HG03196 (cell line): ENCODE measurements around the gene KEAP1.
"Not testable (repeated sequence)": the region's sequence is repeated elsewhere in the genome, so short reads cannot be mapped to it uniquely, and the experiment has no call there.

ENCODE experiments used
- ATAC-seq: cut with Tn5 transposase; IDR thresholded peaks from one replicate; pipeline ENCODE4 v1.9.1; 2021; ENCODE audit not compliant: unreplicated experiment

KEAP1 gene

DNA sequence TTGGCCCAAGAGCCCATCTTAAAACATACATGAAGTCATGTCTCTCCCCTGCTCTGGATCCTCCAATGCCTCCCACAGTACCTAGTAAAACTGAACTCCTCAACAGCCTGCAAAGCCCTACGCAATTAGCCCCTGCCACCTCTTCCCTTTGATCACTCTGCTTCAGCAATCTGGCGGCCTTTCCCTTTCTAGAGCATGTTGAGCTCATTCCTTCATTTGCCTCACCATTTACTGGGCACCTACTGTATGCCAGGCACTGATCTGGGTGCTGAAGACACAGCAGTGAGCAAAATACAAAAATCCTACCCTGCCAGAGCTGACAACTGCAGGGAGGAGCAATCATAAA lies 2.9 kb downstream of the KEAP1 start:
- no peak for ATAC-seq

DNA sequence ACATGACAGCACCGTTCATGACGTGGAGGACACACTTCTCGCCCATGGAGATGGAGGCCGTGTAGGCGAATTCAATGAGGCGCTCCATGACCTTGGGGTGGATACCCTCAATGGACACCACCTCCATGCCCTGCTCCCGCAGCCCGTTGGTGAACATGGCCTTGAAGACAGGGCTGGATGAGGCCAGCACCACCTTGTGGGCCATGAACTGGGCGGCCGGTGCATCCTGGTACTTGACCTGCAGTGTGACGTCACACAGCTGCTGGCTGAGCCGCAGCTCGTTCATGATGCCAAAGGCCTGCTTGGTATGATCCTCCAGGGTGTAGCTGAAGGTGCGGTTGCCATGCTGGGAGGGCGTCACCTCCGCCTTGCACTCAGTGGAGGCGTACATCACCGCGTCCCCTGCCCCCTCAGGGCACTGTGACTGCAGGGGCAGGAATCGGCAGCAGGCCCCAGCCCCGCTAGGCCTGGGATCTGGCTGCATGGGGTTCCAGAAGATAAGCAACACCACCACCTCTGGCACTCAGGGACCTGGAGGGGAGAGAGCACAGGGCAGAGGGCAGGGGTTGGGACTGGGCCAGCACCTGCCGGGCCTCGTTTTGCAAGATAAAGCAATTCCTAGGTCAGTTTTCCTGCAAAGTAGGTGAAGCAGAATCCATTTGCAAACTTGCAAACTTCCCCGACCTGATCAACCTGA lies 3.5 kb downstream of the KEAP1 start:
- no peak for ATAC-seq

GRCh38 chr19:10497371-10497770 lies 5.8 kb downstream of the KEAP1 start:
- ATAC-seq, result no peak

DNA sequence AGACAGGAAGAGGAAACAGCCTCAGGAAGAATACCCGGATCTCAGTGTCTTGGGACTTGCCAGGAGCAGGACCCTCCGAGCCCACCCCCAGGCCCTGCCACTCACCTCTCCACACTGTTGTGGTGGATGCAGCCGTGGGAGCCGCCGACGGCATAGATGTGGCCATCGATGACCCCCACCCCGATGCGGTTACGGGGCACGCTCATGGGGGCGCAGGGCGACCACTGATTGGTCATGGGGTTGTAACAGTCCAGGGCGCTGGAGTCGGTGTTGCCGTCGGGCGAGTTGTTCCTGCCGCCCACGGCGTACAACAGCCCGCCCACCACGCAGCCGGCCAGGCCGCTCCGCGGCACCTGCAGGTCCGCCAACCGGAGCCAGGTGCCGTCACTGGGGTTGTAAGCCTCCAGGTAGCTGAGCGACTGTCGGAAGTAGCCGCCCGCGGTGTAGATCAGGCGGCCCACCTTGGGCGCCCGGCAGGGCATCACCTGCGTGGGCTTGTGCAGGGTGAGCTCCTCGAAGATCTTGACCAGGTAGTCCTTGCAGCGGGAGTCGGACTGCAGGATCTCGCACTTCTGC lies 11.6 kb downstream of the KEAP1 start:
- no peak for ATAC-seq

DNA sequence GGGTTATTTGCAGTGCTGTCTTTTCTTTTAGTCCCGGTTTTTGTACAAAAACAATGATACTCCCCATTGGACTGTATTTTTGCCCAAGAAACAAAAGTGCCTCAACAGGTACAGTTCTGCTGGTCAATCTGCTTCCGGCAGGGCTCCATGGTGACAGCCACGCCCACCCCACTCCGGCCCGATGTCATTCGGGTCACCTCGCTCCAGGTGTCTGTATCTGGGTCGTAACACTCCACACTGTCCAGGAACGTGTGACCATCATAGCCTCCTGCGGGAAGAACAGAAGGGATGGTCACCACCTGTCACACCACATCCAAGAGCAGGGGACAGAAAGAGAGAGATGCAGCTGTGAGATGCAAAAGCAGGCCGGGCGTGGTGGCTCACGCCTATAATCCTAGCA lies 16.6 kb downstream of the KEAP1 start:
- ATAC-seq, result no peak

- no peak for ATAC-seq
Observed at GRCh38 chr19:10478903-10479384, 24.2 kb downstream of the KEAP1 start.

DNA sequence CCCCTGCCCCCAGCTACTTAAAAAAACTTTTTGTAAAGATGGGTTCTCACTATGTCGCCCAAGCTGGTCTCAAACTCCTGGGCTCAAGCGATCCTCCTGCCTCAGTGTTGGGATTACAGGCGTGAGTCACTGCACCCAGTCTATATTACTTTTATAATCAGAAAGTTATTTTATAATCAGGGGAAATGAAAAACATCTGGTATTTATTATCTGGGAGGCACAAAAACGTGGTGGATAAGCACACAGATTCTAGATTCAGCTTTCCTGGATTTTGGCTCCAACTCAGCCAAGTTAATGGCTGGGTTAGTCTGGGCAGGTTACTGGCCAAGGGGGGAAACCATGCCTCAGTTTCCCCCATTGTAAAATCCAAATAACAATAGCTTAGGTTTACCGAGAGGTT lies 24.7 kb downstream of the KEAP1 start:
- no peak for ATAC-seq

DNA sequence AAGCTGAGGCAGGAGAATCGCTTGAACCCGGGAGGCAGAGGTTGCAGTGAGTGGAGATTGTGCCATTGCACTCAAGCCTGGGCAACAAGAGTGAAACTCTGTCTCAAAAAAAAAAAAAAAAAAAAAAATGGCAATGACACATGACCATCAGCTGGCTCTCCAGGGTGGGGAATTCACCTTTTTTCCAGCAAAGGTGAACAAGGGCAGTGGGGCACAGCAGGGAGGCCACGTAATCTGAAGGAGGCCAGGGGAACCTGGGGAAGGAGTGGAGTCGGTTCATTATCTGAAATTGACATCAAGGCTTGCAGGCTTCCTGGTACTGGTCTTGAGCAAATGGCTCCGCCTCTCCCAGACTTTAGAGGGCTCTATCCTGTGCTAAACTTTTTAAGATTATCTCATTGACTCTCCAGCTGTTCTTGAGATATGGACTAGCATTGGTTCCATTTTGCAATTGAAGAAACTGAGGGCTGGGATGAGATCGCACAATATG lies 28.1 kb downstream of the KEAP1 start:
- ATAC-seq, result no peak

- ATAC-seq, result no peak
Observed at GRCh38 chr19:10473192-10473591, 30.0 kb downstream of the KEAP1 start.

DNA sequence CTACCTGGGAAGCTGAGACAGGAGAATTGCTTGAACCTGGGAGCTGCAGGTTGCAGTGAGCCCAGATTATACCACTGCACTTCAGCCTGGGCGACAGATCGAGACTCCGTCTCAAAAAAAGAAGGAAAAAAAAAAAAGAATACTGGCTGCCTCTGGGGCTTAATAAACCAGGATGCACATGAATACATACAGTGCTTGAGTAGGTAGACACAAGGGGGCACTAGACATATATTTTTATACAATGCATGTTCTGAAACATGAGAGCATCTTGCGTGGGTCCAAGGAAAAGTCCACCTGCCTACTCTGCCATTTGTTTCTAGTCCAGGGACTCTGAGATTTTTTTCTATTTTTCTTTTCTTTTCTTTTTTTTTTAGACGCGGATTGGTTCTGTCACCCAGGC lies 31.2 kb downstream of the KEAP1 start:
- ATAC-seq, result no peak

DNA sequence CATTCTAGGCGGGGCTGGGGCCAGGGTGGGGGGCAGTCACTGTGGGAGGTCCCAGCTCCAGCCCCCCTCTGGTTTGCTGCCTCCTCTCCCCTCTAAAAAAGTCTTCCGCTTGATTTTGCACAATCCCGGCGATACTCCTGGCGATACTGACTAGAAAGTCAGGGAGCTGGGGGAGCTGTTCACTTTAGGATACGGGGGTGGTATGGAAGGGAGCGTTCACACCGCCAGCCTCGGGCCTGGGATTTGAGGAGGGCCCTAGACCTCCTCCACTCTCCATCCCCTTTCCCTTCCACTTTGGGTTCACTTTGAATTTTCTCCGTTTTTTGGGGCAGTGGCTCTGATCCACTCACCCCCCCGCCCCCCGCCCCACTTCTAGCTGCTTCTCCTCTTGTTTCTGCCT lies 35.0 kb downstream of the KEAP1 start:
- no peak for ATAC-seq

DNA sequence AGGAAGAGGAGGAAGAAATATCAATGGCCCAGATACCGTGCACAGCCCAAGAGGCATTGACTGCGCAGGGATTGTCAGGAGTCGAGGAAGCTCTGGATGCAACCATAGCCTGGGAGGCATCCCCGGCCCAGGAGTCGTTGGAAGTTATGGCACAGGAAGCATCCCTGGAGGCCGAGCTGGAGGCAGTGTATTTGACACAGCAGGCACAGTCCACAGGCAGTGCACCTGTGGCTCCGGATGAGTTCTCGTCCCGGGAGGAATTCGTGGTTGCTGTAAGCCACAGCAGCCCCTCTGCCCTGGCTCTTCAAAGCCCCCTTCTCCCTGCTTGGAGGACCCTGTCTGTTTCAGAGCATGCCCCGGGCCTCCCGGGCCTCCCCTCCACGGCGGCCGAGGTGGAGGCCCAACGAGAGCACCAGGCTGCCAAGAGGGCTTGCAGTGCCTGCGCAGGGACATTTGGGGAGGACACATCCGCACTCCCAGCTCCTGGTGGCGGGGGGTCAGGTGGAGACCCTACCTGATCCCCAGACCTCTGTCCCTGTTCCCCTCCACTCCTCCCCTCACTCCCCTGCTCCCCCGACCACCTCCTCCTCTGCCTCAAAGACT lies 36.0 kb downstream of the KEAP1 start:
- ATAC-seq, result no peak

DNA sequence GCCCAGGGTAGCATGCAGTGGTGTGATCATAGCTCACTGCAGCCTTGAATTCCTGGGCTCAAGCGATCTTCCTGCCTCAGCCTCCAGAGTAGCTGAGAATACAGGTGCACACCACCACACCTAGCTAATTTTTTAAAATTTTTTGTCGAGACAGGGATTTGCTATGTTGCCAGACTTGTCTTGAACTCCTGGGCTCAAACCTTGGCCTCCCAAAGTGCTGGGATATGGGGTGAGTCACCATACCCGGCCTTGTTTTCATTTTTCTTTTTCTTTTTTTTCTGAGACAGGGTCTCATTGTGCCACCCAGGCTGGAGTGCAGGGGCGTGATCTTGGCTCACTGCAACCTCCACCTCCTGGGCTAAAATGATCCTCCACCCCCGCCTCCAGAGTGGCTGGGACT lies 38.7 kb downstream of the KEAP1 start:
- no peak for ATAC-seq

GRCh38 chr19:10462557-10462956 lies 40.6 kb downstream of the KEAP1 start:
- no peak for ATAC-seq

GRCh38 chr19:10462042-10462441 lies 41.1 kb downstream of the KEAP1 start:
- ATAC-seq, result not testable (repeated sequence)

DNA sequence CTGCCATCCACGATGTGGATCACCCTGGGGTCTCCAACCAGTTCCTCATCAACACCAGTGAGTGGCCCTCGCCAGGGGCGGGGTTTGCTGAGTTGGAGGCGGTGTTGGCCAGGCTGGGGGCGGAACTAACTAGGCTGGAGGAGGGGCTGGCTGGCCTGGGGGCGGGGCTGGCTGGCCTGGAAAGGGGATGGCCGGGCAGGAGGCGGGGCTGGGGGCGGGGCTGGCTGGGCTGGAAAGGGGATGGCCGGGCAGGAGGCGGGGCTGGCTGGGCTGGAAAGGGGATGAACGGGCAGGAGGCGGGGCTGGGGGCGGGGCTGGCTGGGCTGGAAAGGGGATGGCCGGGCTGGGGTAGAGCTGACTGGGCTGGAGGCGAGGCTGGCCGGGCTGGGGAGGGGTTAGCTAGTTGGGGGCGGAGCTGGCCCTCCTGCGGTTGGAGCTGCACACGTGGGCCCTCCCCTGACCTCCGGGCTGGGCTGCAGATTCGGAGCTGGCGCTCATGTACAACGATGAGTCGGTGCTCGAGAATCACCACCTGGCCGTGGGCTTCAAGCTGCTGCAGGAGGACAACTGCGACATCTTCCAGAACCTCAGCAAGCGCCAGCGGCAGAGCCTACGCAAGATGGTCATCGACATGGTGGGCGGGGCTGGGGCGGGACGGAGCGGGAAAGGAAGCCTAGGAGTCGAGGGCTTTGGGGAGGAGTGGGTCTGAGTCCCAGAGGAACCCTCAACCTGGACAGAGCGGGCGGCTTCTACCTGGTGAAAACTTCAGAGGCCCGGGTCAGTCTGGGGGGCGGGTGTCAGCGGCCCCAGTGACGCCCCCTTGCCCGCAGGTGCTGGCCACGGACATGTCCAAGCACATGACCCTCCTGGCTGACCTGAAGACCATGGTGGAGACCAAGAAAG lies 41.9 kb downstream of the KEAP1 start:
- peak; percentile 88 for ATAC-seq

DNA sequence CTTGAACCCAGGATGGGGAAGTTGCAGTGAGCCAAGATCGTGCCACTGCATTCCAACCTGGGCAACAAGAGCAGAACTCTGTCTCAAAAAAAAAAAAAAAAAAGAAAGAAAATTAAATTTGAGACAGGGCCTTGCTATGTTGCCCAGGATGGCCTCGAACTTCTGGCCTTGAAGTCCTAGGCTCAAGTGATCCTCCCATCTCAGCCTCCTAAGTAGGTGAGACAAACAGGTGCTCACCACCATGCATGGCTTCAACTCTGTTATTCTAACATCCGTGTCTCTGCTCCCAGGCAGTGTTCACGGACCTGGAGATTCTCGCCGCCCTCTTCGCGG lies 42.5 kb downstream of the KEAP1 start:
- ATAC-seq, result no peak

DNA sequence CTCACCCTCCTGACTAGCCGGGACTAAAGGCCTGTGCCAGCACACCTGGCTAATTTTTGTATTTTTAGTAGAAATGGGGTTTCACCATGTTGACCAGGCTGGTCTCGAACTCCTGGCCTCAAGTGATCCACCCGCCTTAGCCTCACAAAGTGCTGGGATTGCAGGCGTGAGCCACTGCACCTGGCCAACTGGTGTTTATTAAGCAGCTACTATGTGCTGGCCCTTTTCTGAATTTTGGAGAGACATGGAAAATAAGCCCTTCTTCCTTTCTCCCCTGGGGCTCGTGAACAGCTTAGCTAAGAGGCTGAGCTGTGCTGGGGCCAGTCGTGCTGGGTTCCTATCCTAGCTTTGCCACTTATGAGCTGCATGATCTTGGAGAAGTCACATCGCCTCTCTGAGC lies 44.4 kb downstream of the KEAP1 start:
- not testable (repeated sequence) for ATAC-seq

GRCh38 chr19:10454267-10454666 lies 48.9 kb downstream of the KEAP1 start:
- no peak for ATAC-seq

DNA sequence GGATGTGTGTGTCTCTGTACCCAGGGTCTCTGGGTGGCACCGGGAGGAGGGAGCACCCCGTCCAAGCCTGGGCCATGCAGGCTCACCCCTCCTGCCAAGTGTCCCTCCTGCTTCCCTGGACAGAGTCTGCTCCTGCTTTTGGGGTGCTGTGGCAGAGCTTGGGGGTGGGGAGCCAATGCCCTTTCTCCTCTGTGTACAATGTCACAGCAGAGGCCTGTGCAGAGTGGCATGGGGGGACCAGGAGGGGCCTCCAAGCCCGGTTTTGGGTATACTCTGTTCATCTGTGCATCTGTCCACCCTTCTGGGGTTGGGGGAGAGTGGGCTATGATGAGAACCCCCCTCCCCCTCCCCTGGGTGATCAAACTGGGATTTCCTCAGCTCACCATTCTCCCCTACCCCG lies 49.3 kb downstream of the KEAP1 start:
- ATAC-seq, result no peak
